GM21529 (cell line): ENCODE measurements around the gene MYBPHL.

Source experiments
- ATAC-seq: cut with Tn5 transposase; IDR thresholded peaks from one replicate; pipeline ENCODE4 v1.9.1; 2021; ENCODE audit not compliant: unreplicated experiment

Gene MYBPHL

DNA sequence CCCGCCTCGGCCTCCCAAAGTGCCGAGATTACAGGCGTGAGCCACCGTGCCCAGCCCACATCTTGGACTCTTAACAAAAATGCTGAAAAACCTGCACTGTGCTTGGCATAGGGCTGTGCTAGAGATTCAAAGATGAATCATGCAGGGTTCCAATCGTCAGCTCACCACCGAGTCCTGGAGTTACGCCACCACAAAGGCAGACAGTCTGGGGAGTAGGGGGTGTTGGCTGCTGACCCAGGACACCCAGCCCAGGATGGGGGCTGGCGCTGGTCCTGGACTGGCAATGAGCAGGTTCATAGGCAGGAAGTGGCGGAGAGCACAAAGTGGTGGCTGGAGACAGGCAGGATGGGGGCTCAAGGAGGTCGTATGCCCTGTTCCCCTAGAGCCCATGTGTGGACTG, 39.8 kb downstream of the MYBPHL start:
- no peak for ATAC-seq

DNA sequence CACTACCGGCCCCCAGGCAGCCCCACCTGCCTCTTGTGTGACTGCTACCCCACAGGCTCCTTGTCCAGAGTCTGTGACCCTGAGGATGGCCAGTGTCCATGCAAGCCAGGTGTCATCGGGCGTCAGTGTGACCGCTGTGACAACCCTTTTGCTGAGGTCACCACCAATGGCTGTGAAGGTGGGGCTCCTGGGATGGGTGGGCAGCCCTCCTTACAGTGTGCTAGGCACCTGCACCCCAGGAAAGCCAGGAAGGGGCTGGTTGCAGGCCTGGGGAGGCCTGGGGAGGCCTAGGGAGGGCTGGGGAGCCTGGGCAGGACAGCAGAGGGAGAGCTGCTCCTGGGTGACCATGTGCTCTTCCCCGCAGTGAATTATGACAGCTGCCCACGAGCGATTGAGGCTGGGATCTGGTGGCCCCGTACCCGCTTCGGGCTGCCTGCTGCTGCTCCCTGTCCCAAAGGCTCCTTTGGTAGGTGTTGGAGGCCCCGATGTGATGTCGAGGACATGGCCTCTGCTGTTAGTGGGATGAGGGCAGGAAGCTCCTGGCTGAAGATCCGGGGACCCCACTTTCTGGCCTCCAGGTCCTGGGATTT, 41.0 kb downstream of the MYBPHL start:
- no peak for ATAC-seq

GRCh38 chr1:109265016-109265415, 41.8 kb downstream of the MYBPHL start:
- ATAC-seq, result no peak

DNA sequence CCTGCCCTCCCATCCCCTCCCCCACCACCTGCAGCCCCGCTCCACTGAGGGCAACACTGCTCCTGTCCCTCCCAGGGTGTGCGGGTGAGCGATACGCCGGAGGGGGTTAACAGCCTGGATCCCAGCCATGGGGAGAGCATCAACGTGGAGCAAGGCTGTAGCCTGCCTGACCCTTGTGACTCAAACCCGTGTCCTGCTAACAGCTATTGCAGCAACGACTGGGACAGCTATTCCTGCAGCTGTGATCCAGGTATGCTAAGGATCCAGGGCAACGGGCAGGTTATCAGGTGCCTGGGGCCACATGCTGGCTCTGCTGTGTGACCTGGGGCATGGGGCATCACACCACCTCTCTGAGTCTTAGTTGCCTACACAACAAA, 42.4 kb downstream of the MYBPHL start:
- ATAC-seq, result no peak

GRCh38 chr1:109263597-109264378, 43.0 kb downstream of the MYBPHL start:
- peak; percentile 77 for ATAC-seq

DNA sequence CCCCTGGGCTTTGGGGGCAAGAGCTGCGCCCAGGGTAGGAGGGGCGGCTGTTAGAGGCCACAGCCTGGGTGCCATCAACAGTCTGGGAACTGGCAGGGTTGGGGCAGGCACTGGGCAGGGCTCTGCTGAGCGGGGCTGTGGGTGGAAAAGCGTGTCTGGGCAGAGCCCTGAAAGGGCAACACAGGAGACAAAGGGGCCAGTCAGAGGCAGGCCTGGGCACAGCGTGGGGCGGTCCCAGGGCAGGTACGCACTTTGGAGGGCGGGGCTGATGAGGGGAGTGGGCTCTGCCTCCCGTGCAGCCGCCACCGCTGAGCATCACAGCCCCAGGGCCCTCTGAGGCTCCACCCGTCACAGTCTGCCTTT, 43.6 kb downstream of the MYBPHL start:
- ATAC-seq, result no peak

GRCh38 chr1:109262231-109263055, 44.4 kb downstream of the MYBPHL start:
- no peak for ATAC-seq

DNA sequence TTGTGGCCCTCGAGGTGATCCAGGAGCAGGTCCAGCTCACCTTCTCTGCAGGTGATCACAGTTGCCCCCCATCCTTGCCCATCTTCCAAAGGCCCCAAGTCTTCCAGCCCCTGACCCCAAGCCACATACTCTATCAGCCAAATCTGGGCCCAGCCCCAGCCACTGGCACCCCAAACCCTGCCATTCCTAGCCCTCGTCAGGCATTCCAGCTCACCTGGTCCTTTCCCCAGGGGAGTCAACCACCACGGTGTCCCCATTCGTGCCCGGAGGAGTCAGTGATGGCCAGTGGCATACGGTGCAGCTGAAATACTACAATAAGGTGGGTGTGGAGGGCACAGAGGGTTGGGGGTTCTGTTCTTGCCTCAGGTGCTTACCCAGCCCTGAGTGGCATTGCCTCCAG, 45.2 kb downstream of the MYBPHL start:
- ATAC-seq, result no peak

- no peak for ATAC-seq
Observed at GRCh38 chr1:109261006-109261405, 45.8 kb downstream of the MYBPHL start.

- no peak for ATAC-seq
Observed at GRCh38 chr1:109259674-109260557, 46.9 kb downstream of the MYBPHL start.

GRCh38 chr1:109258481-109259466, 48.0 kb downstream of the MYBPHL start:
- no peak for ATAC-seq

GRCh38 chr1:109257682-109258421, 49.0 kb downstream of the MYBPHL start:
- no peak for ATAC-seq

GRCh38 chr1:109256971-109257681, 49.7 kb downstream of the MYBPHL start:
- ATAC-seq, result no peak

- no peak for ATAC-seq
Observed at GRCh38 chr1:109256085-109256484, 50.7 kb downstream of the MYBPHL start.

- no peak for ATAC-seq
Observed at GRCh38 chr1:109255678-109256077, 51.1 kb downstream of the MYBPHL start.

GRCh38 chr1:109255097-109255651, 51.6 kb downstream of the MYBPHL start:
- ATAC-seq, result no peak

DNA sequence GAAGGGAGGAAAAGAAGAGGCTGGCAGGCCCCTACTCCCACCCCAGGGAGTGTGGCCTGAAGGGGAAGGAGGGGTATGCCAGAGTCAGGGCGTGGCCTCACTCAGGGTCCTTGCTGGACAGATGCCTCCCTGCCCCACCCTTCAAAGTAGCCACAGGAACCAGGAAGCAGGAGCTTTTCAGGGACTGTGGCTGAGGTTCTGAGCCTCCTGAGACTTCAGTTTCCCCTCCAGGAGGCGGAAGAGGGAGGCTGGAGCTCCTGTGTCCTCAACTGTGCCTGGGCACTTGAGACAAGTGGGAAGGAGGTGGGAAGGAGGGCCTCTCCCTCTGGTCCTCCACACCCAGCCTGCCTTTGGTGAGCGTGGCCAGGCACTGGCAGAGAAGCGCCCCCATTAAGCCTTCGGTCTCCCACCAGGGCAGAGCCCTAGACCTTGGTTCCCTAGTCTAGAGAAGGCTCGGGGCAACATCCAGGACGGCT, 52.2 kb downstream of the MYBPHL start:
- ATAC-seq, result no peak
